Stimulated activated CD4-positive, alpha-beta T cell treated with anti-CD3 and anti-CD28 coated beads, Interleukin-15, amount 100 ng/mL, for 24 hours (primary cell): ENCODE data around the gene POU4F1.
"Not testable (repeated sequence)": the region's sequence is repeated elsewhere in the genome, so short reads cannot be mapped to it uniquely, and the experiment has no call there.

Experiments
- DNase-seq: peaks from one replicate; pipeline ENCODE4 v3.0.0-alpha.2; 2020

Gene POU4F1

GRCh38 chr13:78603240-78603957 lies at the start of gene POU4F1:
Gene POU4F1 (minus strand): TSS chr13:78603552. CDS start chr13:78603326, 226 bp downstream.
- DNase-seq: peak; percentile 81

- DNase-seq: no peak
Observed at GRCh38 chr13:78652651-78653050, 49.3 kb upstream of the POU4F1 start.

- no peak for DNase-seq
Observed at GRCh38 chr13:78650717-78651083, 47.3 kb upstream of the POU4F1 start.

- no peak for DNase-seq
Observed at GRCh38 chr13:78649997-78650716, 46.8 kb upstream of the POU4F1 start.

GRCh38 chr13:78647109-78647678 lies 43.8 kb upstream of the POU4F1 start:
- not testable (repeated sequence) for DNase-seq

- no peak for DNase-seq
Observed at GRCh38 chr13:78638216-78638615, 34.9 kb upstream of the POU4F1 start.

GRCh38 chr13:78636495-78636894 lies 33.1 kb upstream of the POU4F1 start:
- no peak for DNase-seq

- no peak for DNase-seq
Observed at GRCh38 chr13:78632996-78633395, 29.6 kb upstream of the POU4F1 start.

GRCh38 chr13:78631077-78631476 lies 27.7 kb upstream of the POU4F1 start:
- no peak for DNase-seq

GRCh38 chr13:78630511-78630910 lies 27.2 kb upstream of the POU4F1 start:
- DNase-seq: no peak

GRCh38 chr13:78625384-78625783 lies 22.0 kb upstream of the POU4F1 start:
- DNase-seq: no peak

GRCh38 chr13:78623132-78623531 lies 19.8 kb upstream of the POU4F1 start:
- no peak for DNase-seq

- no peak for DNase-seq
Observed at GRCh38 chr13:78620936-78621470, 17.7 kb upstream of the POU4F1 start.

GRCh38 chr13:78618411-78618810 lies 15.1 kb upstream of the POU4F1 start:
- DNase-seq: no peak

GRCh38 chr13:78611040-78611439 lies 7.7 kb upstream of the POU4F1 start:
- DNase-seq: no peak

- DNase-seq: no peak
Observed at GRCh38 chr13:78610381-78610883, 7.1 kb upstream of the POU4F1 start.

- no peak for DNase-seq
Observed at GRCh38 chr13:78609464-78610205, 6.3 kb upstream of the POU4F1 start.

GRCh38 chr13:78608688-78609463 lies 5.5 kb upstream of the POU4F1 start:
- DNase-seq: no peak

- DNase-seq: no peak
Observed at GRCh38 chr13:78608252-78608687, 4.9 kb upstream of the POU4F1 start.

GRCh38 chr13:78607409-78608251 lies 4.3 kb upstream of the POU4F1 start:
- no peak for DNase-seq
